Measurements from ENCODE around the gene ZDHHC11.
"Not testable (repeated sequence)": the region's sequence is repeated elsewhere in the genome, so short reads cannot be mapped to it uniquely, and the experiment has no call there.

Gene ZDHHC11

GRCh38 chr5:749101-749670 is 101.6 kb downstream of the ZDHHC11 start:
- TF ChIP-seq, protein P1, sequence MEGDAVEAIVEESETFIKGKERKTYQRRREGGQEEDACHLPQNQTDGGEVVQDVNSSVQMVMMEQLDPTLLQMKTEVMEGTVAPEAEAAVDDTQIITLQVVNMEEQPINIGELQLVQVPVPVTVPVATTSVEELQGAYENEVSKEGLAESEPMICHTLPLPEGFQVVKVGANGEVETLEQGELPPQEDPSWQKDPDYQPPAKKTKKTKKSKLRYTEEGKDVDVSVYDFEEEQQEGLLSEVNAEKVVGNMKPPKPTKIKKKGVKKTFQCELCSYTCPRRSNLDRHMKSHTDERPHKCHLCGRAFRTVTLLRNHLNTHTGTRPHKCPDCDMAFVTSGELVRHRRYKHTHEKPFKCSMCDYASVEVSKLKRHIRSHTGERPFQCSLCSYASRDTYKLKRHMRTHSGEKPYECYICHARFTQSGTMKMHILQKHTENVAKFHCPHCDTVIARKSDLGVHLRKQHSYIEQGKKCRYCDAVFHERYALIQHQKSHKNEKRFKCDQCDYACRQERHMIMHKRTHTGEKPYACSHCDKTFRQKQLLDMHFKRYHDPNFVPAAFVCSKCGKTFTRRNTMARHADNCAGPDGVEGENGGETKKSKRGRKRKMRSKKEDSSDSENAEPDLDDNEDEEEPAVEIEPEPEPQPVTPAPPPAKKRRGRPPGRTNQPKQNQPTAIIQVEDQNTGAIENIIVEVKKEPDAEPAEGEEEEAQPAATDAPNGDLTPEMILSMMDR (conservative IDR thresholded peaks at IDR 0.05; ENCODE audit: low read length), result no peak
- no peak for DNase-seq (ENCODE audit: low read depth)
- no peak overlapping the region for H3K4me3 ChIP-seq (ENCODE audit: low read length)

DNA sequence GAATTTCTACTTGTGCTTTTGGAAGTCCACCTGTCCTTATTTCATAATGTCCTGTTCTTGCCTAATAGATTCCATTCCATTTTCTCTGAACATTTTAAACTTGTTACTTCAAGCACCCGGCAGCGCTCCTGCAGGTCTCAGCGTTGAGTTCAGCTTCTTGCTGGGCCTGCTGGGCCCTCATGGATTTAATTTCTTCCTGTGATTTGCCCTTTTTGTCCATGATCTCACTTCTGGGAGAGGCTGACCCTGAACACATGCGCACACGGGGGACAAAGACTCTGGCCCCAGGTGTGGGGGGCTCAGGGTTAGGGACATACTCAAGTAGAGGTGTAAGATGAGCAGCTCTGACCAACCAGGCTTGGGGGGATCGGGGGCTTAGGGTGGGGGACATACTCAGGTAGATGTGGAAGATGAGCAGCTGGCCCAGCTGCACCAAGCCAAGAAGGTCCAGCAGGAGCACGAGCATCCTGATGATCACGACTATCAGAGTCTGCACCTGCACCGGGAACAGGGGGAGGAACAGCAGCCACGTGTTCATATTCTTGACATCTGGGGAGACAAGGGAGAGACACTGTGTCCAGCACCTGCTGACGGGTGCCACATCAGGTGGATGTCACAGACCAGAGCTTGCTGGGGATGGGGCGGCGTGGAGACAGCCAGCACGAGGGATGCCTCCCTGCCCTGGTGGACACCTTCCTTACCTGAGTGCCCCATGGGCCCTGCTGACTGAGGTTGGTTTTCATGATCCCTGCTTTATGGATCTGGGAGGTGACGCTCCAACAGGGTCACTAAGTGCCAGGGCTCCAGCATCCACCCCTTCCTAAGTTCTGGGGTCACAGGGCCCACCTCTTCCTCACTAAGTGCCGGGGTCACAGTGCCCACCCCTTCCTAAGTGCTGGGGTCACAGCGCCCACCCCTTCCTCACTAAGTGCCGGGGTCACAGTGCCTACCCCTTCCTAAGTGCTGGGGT is 102.5 kb downstream of the ZDHHC11 start:
- DNase-seq (ENCODE audit: low read depth); H3K4me3 ChIP-seq (ENCODE audit: low read length): not testable (repeated sequence)

DNA sequence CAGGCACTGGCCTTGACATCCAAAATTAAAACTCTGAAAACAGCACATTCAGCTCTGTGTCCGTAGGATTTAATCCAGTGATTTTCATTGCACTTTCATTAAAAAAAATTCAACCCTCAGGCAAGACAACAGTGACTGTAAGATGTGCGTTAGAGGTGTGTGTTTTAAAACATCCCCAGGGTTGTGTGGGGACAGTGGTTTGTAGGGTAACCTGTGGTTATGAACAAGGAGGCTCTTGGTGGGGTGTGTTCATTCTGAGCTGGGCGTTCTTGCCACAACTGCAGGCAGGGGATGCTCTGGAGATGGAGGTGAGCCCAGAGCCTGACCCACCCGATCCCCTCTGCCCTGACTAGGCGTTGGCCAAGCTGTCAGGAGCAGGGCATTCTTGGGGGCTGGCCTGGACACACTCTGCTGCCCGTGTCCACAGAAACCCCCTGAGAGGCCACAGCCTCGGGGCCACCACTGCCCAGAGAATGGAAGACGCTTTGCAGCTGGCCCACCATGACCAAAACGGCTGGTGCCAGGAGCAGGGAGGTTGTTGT is 103.4 kb downstream of the ZDHHC11 start:
- not testable (repeated sequence) for H3K4me3 ChIP-seq (ENCODE audit: low read length); DNase-seq (ENCODE audit: low read depth)

- no peak overlapping the region for H3K4me3 ChIP-seq (ENCODE audit: low read length)
- TF ChIP-seq, protein P1 (conservative IDR thresholded peaks at IDR 0.05; ENCODE audit: low read length), result no peak
- DNase-seq (ENCODE audit: low read depth), result no peak
Measured at GRCh38 chr5:746258-746761, 104.5 kb downstream of the ZDHHC11 start.
